ENCODE data around the gene TBP. TPM values are rescaled to one million over a fixed set of nuclear protein-coding genes. Genes with fewer than 3 reads are reported as not detected.

TBP gene
- total RNA-seq, 1 donor from 2014 or later, result 19.3 TPM

DNA sequence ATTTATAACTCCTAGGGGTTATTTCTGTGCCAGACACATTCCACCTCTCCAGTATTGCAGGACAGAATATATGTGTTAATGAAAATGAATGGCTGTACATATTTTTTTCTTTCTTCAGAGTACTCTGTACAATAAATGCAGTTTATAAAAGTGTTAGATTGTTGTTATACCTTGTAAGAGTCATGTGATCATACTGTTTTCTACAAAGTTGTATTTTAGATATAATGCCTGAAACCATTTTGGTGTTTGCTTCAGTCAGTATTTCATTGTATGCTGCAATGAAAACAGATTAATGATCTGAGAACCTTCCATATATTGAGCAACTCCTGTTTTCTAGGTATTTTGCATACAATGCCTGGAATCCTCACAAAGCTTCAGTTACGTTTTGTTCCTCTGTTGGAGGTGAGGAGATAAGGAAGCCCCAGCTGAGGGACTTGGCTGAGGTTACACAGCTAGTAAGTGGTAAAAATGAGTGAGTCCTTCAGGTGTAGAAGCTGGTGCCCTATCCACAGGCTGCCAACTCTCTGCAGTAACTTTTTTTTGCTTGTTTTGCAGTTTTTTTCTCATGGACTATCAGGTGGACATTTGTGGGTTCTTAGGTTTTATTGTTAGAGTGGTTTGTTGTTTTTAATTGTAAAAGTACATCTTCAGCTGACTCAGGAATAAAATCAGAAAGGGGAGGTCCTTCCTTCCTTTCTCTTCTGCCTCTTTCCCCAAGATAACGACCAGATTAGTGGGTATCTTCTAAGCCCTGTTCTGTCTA lies 18.7 kb downstream of the TBP start:
- no peaks in the 10 kb centered on the region for H3K4me1 Mint-ChIP-seq (ENCODE audit: low read depth, unreplicated experiment)
- H3K27ac Mint-ChIP-seq (ENCODE audit: unreplicated experiment), result no peak overlapping the region
- no peak overlapping the region for H3K27ac ChIP-seq (ENCODE audit: low read depth, low read length)
- H3K4me2 ChIP-seq (ENCODE audit: low read length), result no peak overlapping the region
- FAIRE-seq (no peak), DNase-seq (ENCODE audit: low read depth) (no peak)
- H3K9ac ChIP-seq (ENCODE audit: low read length), result no peak overlapping the region
- peaks cover 50% of the 10 kb centered on the region for H3K36me3 ChIP-seq (ENCODE audit: insufficient read depth, low read length)
- H3K27me3 ChIP-seq (ENCODE audit: insufficient read depth, low read length), result no peaks in the 10 kb centered on the region
- H4K20me1 ChIP-seq (ENCODE audit: insufficient read depth, low read length), result no peaks in the 10 kb centered on the region
- H3K9me3 Mint-ChIP-seq (ENCODE audit: unreplicated experiment), result no peaks in the 10 kb centered on the region
- no peaks in the 10 kb centered on the region for H3K27me3 Mint-ChIP-seq (ENCODE audit: low read depth, unreplicated experiment)
- peaks cover 3% of the 10 kb centered on the region for H3K36me3 Mint-ChIP-seq (ENCODE audit: low read depth, unreplicated experiment)
- no peaks in the 10 kb centered on the region for H3K79me2 ChIP-seq (ENCODE audit: insufficient read depth, low read length)
- no peaks in the 10 kb centered on the region for H3K9me3 ChIP-seq (ENCODE audit: insufficient read depth, low read depth, low read length)
- no peak for TF ChIP-seq CTCF (IDR thresholded peaks at IDR 0.05; ENCODE audit: insufficient read depth, low read depth, low read length)
- TF ChIP-seq EZH2 (IDR thresholded peaks at IDR 0.05; ENCODE audit: insufficient read depth, low read length), result no peak
- no peak overlapping the region for H3K4me3 ChIP-seq (ENCODE audit: insufficient read depth, low read depth, low read length)
- H2AFZ ChIP-seq (ENCODE audit: low read depth, low read length), result no peak overlapping the region
- H3K4me3 Mint-ChIP-seq (ENCODE audit: unreplicated experiment), result no peak overlapping the region
- H3K4me1 ChIP-seq (ENCODE audit: insufficient read depth, low read length), result no peaks in the 10 kb centered on the region

DNA sequence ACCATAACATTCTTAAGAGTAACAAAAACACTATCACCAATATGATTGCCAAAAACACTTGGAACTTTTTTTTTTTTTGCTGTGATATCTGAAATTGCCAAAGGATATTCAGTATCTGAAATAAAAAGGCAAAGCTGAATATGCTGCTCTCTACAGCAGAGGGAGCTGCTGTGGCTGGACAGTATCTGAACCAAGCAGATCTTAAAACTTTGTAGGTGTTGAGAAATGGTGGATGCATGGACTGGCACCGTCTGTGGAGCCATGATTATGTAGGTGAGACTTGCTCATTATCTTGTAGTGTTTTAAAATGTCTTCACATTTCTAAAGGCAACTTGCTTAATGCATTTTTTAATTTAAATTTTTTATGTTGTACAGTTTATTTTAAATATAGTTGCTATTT lies 21.1 kb downstream of the TBP start:
- peak; percentile 18 for TF ChIP-seq CTCF (IDR thresholded peaks at IDR 0.05; ENCODE audit: insufficient read depth, low read depth, low read length)
- TF ChIP-seq EZH2 (IDR thresholded peaks at IDR 0.05; ENCODE audit: insufficient read depth, low read length), result no peak
- Mint-ChIP-seq H3K27ac (ENCODE audit: unreplicated experiment) (no peak overlapping the region), H3K4me3 (ENCODE audit: unreplicated experiment) (no peak overlapping the region), H3K9me3 (ENCODE audit: unreplicated experiment) (no peaks in the 10 kb centered on the region), H3K36me3 (ENCODE audit: low read depth, unreplicated experiment) (peaks cover 3% of the 10 kb centered on the region), H3K27me3 (ENCODE audit: low read depth, unreplicated experiment) (no peaks in the 10 kb centered on the region), H3K4me1 (ENCODE audit: low read depth, unreplicated experiment) (no peaks in the 10 kb centered on the region)
- no peak for DNase-seq (ENCODE audit: low read depth)
- no peak for FAIRE-seq
- Histone ChIP-seq H3K79me2 (ENCODE audit: insufficient read depth, low read length) (no peaks in the 10 kb centered on the region), H2AFZ (ENCODE audit: low read depth, low read length) (no peak overlapping the region), H3K4me1 (ENCODE audit: insufficient read depth, low read length) (no peaks in the 10 kb centered on the region), H3K27ac (ENCODE audit: low read depth, low read length) (no peak overlapping the region), H3K27me3 (ENCODE audit: insufficient read depth, low read length) (no peaks in the 10 kb centered on the region), H3K9me3 (ENCODE audit: insufficient read depth, low read depth, low read length) (no peaks in the 10 kb centered on the region), H3K9ac (ENCODE audit: low read length) (no peak overlapping the region), H3K4me2 (ENCODE audit: low read length) (no peak overlapping the region), H3K4me3 (ENCODE audit: insufficient read depth, low read depth, low read length) (no peak overlapping the region), H3K36me3 (ENCODE audit: insufficient read depth, low read length) (peaks cover 46% of the 10 kb centered on the region), H4K20me1 (ENCODE audit: insufficient read depth, low read length) (no peaks in the 10 kb centered on the region)

DNA sequence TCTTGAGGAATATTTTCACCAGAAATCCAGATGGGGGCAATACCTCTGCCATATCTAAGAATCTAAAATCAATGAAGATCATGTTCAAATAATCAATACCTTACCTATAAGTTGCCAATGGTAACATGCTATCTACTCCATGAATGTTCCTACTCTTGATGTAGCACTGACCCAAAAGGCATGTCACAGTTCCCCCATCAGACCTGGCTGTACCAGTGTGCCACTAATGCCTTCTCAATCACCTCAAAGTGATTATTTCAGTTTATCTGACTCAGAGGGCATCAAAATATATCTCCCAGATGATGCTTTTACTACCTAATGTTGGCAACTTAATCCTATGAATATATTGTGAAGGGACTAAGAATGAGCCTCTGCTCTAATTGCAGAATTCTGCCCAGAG lies 24.7 kb downstream of the TBP start:
- Histone ChIP-seq H3K9me3 (ENCODE audit: insufficient read depth, low read depth, low read length) (no peaks in the 10 kb centered on the region), H3K9ac (ENCODE audit: low read length) (no peak overlapping the region), H3K27ac (ENCODE audit: low read depth, low read length) (no peak overlapping the region), H3K4me1 (ENCODE audit: insufficient read depth, low read length) (peaks cover 7% of the 10 kb centered on the region), H3K27me3 (ENCODE audit: insufficient read depth, low read length) (no peaks in the 10 kb centered on the region), H3K4me2 (ENCODE audit: low read length) (no peak overlapping the region), H4K20me1 (ENCODE audit: insufficient read depth, low read length) (peaks cover 10% of the 10 kb centered on the region), H3K4me3 (ENCODE audit: insufficient read depth, low read depth, low read length) (no peak overlapping the region), H3K79me2 (ENCODE audit: insufficient read depth, low read length) (peaks cover 22% of the 10 kb centered on the region), H3K36me3 (ENCODE audit: insufficient read depth, low read length) (peaks cover 48% of the 10 kb centered on the region), H2AFZ (ENCODE audit: low read depth, low read length) (no peak overlapping the region)
- TF ChIP-seq CTCF (IDR thresholded peaks at IDR 0.05; ENCODE audit: insufficient read depth, low read depth, low read length) (no peak), EZH2 (IDR thresholded peaks at IDR 0.05; ENCODE audit: insufficient read depth, low read length) (no peak)
- FAIRE-seq (no peak), DNase-seq (ENCODE audit: low read depth) (no peak)
- H3K36me3 Mint-ChIP-seq (ENCODE audit: low read depth, unreplicated experiment), result peaks cover 2% of the 10 kb centered on the region
- H3K4me1 Mint-ChIP-seq (ENCODE audit: low read depth, unreplicated experiment), result peaks cover 6% of the 10 kb centered on the region
- H3K4me3 Mint-ChIP-seq (ENCODE audit: unreplicated experiment), result no peak overlapping the region
- no peaks in the 10 kb centered on the region for H3K9me3 Mint-ChIP-seq (ENCODE audit: unreplicated experiment)
- no peaks in the 10 kb centered on the region for H3K27me3 Mint-ChIP-seq (ENCODE audit: low read depth, unreplicated experiment)
- no peak overlapping the region for H3K27ac Mint-ChIP-seq (ENCODE audit: unreplicated experiment)

Data from astrocyte (in vitro differentiated cells and primary cell).